ENCODE results near the gene ACTR3. TPM values are rescaled to one million over a fixed set of nuclear protein-coding genes. Genes with fewer than 3 reads are reported as not detected.

ACTR3 gene
- total and polyA plus RNA-seq, 2 of the 8 experiments (the other 6 are each of a cell fraction or from before 2014, with no cell fraction given), result 51.7 to 184 TPM

GRCh38 chr2:114001152-114001551 lies 111.3 kb downstream of the ACTR3 start:
- H4K20me1 ChIP-seq (replicated peaks in 1 of 2; ENCODE audit: control insufficient read depth in 1 of 2, insufficient read depth in 2 of 2, low read length in 2 of 2), result no peaks in the 10 kb centered on the region
- H2AFZ ChIP-seq (ENCODE audit: low read length), result no peak overlapping the region
- H3K9me3 ChIP-seq (ENCODE audit: insufficient read depth in 2 of 2, low read depth in 1 of 2, low read length in 1 of 2), result peaks cover 0 to 5% of the 10 kb centered on the region in 2 experiments; a peak in 2 of 4 replicates
- no peak overlapping the region for H3K4me2 ChIP-seq (ENCODE audit: insufficient read depth in 1 of 2, low read depth in 2 of 2, low read length in 2 of 2)
- no peak overlapping the region for H2BK120ac ChIP-seq (replicated peaks; ENCODE audit: low read depth, low read length)
- POLR2A ChIA-PET (ENCODE audit: partially characterized antibody), result no interaction called here
- WGBS, 2 experiments (ENCODE audit: extremely low coverage in 1 of 2, insufficient coverage in 1 of 2, insufficient read length in 1 of 2, insufficient replicate concordance in 2 of 2, low coverage in 1 of 2, low lambda C conversion rate in 2 of 2, missing lambda C conversion rate in 1 of 2), result 88% methylated on average over 5 of the region's 5 CpGs; no CpG with 5 or more reads in 1 of the 2 experiments
- no peaks in the 10 kb centered on the region for H3K27me3 ChIP-seq (replicated peaks in 1 of 4; ENCODE audit: control insufficient read depth in 3 of 4, extremely low read depth in 1 of 4, insufficient read depth in 3 of 4, low read length in 3 of 4)
- no peak overlapping the region for H4K91ac ChIP-seq (replicated peaks; ENCODE audit: insufficient read length, low read length)
- no peaks in the 10 kb centered on the region for H3K23me2 ChIP-seq (ENCODE audit: low read depth, low read length)
- H3K4me3 ChIP-seq (ENCODE audit: extremely low read depth in 1 of 4, insufficient read depth in 2 of 4, low read depth in 3 of 4, low read length in 4 of 4), result no peak overlapping the region
- H2AK5ac ChIP-seq (ENCODE audit: low read depth, low read length), result no peak overlapping the region
- DNase-seq (ENCODE audit: low read depth in 1 of 2, low spot score in 2 of 2) (no peak), FAIRE-seq (no peak)
- no peak overlapping the region for H2BK15ac ChIP-seq (ENCODE audit: low read length)
- H3K9ac ChIP-seq (replicated peaks in 1 of 4; ENCODE audit: extremely low read depth in 1 of 4, low read depth in 3 of 4, low read length in 3 of 4), result no peak overlapping the region
- no peaks in the 10 kb centered on the region for H3K79me2 ChIP-seq (ENCODE audit: control insufficient read depth in 1 of 2, insufficient read depth in 2 of 2, low read length in 2 of 2)
- H3K4ac ChIP-seq (replicated peaks; ENCODE audit: insufficient read length, low read depth, low read length), result no peak overlapping the region
- H2BK5ac ChIP-seq (ENCODE audit: low read depth, low read length), result no peak overlapping the region
- no peaks in the 10 kb centered on the region for H3K36me3 ChIP-seq (ENCODE audit: control insufficient read depth in 2 of 4, insufficient read depth in 4 of 4, low read length in 3 of 4)
- no peaks in the 10 kb centered on the region for H3K79me1 ChIP-seq (ENCODE audit: low read depth, low read length)
- H4K8ac ChIP-seq (ENCODE audit: extremely low read depth, insufficient read depth, low read length), result no peak overlapping the region
- H3K14ac ChIP-seq (ENCODE audit: insufficient read length), result no peak overlapping the region
- CTCF ChIA-PET (ENCODE audit: partially characterized antibody), result interaction anchor here (1.1 kb wide), 1 partner anchor 548 kb away, joined by 3 read pairs; no protein-coding TSS in a partner anchor
- H3K4me1 ChIP-seq (replicated peaks in 1 of 4; ENCODE audit: control insufficient read depth in 3 of 4, insufficient read depth in 4 of 4, low read length in 3 of 4), result no peaks in the 10 kb centered on the region
- no peak overlapping the region for H3K56ac ChIP-seq (replicated peaks; ENCODE audit: insufficient read length, low read depth, low read length)
- H2BK12ac ChIP-seq (ENCODE audit: low read depth, low read length), result no peak overlapping the region
- no peak overlapping the region for H3K27ac ChIP-seq (ENCODE audit: low read depth, low read length)
- no peak overlapping the region for H4K5ac ChIP-seq (ENCODE audit: insufficient read length, low read depth, low read length)
- no peak overlapping the region for H3K23ac ChIP-seq (ENCODE audit: insufficient read length)
- H3K18ac ChIP-seq (ENCODE audit: extremely low read depth, low read length), result no peak overlapping the region
- H2BK20ac ChIP-seq (ENCODE audit: low read length), result no peak overlapping the region
- no peak for TF ChIP-seq BRCA1 (IDR thresholded peaks at IDR 0.05; ENCODE audit: low read depth, low read length)
- TF ChIP-seq BCL11A (IDR thresholded peaks at IDR 0.05; ENCODE audit: low read depth in 2 of 2, low read length in 2 of 2), result no peak
- TF ChIP-seq MAX (IDR thresholded peaks at IDR 0.05), result no peak
- no peak for TF ChIP-seq SIN3A (conservative IDR thresholded peaks at IDR 0.05 in 1 of 2, IDR thresholded peaks at IDR 0.05 in 1 of 2; ENCODE audit: low read depth in 1 of 2, low read length in 2 of 2)
- TF ChIP-seq JUN (IDR thresholded peaks at IDR 0.05; ENCODE audit: low read depth, low read length), result no peak
- TF ChIP-seq RBBP5 (IDR thresholded peaks at IDR 0.05; ENCODE audit: borderline replicate concordance, low read depth, low read length), result no peak
